GM13977 (cell line): ENCODE data around the gene FSD2.
"Not testable (repeated sequence)": the region's sequence is repeated elsewhere in the genome, so short reads cannot be mapped to it uniquely, and the experiment has no call there.

Experiments
- DNase-seq: peaks from one replicate; pipeline ENCODE4 v3.0.0; 2012; ENCODE audit warnings: low spot score
- in situ Hi-C: fragments of 300-500 bp; cut with MboI; formaldehyde crosslinking; loops from one replicate; pipeline ENCODE4 v1.12.0; 2022; ENCODE audit warnings: low sequenced_read_pairs, low pct_unique_long_range_greater_than_20kb, mixed read lengths, inconsistent platforms; ENCODE audit not compliant: unreplicated experiment
- TF ChIP-seq, protein P1 (sequence below): IDR thresholded peaks from 2 replicates; pipeline ENCODE4 v1.5.1; 2012; ENCODE audit warnings: mild to moderate bottlenecking, control low read depth; ENCODE audit not compliant: insufficient read depth; ENCODE audit errors: extremely low read depth, missing control alignments

FSD2 gene

DNA sequence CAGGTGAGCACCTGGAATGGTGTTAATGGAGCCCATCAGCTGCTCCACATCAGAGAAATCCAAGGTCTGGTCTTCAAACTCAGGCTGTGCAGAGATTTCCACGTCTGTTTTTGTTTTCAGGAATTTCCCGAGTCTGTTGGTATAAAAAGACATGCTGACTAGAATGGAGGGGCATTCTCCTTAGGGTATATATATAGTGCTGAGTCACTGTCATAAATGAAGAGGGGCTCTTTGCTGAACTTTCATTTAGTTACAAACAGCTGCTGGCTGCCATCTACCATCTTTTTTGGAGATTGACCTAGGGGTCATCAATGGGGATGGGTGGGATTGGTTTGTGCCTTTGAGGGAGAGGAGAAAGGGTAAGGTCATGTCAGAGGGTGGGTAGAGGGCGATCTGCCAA lies 27.1 kb downstream of the FSD2 start:
- in situ Hi-C loops, result no loop called here
- no peak for DNase-seq
- TF ChIP-seq, protein P1, sequence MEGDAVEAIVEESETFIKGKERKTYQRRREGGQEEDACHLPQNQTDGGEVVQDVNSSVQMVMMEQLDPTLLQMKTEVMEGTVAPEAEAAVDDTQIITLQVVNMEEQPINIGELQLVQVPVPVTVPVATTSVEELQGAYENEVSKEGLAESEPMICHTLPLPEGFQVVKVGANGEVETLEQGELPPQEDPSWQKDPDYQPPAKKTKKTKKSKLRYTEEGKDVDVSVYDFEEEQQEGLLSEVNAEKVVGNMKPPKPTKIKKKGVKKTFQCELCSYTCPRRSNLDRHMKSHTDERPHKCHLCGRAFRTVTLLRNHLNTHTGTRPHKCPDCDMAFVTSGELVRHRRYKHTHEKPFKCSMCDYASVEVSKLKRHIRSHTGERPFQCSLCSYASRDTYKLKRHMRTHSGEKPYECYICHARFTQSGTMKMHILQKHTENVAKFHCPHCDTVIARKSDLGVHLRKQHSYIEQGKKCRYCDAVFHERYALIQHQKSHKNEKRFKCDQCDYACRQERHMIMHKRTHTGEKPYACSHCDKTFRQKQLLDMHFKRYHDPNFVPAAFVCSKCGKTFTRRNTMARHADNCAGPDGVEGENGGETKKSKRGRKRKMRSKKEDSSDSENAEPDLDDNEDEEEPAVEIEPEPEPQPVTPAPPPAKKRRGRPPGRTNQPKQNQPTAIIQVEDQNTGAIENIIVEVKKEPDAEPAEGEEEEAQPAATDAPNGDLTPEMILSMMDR, result no peak

DNA sequence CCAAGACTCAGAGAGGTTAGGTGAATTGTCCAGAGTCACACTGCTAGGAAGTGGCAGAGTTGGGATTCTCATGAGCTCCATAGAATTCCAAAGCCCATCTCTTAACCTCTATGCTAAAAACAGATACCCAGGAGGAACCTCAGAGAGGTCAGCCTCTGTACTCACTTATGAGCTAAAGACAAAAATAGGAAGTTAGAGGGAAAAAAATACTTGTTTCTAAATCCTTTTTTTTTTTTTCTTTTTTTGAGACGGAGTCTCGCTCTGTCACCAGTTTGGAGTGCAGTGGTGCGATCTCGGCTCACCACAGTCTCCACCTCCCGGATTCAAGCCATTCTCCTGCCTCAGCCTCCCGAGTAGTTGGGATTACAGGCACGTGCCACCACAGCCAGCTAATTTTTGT lies 31.4 kb downstream of the FSD2 start:
- no peak for DNase-seq
- TF ChIP-seq, protein P1, result no peak
- in situ Hi-C loops, result no loop called here

DNA sequence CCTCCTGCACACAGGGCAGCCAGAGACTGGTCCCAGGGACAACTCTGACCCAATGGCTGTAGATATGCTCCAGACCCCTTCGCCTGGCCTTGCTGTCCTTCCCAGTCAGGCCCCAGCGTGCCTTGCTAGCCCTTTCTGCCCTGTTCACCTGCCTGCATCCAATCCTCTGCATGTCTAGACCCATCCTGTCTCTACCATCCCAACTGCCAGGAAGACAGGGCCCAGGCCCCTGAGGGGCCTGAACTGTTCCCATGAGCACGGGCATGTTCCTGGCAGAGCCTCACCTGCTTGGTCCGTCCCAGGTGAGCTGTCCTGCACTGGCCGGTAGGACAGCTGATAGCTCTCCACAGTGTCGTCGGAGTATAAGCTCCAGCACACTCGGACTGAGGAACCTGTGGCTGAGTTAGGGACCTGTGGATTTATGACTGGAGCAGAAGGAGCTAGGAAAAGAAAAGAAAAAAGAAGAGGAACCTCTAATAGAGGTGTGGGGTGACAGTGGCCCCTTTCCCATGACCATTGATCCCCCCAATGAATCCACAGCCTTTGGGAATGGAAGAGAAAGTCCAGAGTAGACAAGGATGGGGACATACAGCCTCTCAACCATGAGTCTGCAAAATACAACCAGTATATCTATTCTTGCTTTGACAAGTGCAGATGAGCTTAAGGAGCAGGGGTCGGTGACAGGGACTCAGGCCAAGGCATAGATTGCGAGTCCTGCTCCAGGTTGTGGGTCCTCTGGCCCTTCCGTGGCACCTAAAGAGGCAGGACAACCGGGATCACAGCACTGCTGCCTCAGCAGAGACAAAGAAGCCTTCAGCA lies 33.9 kb downstream of the FSD2 start:
- TF ChIP-seq, protein P1, result no peak
- DNase-seq, result no peak
- in situ Hi-C loops, result no loop called here

DNA sequence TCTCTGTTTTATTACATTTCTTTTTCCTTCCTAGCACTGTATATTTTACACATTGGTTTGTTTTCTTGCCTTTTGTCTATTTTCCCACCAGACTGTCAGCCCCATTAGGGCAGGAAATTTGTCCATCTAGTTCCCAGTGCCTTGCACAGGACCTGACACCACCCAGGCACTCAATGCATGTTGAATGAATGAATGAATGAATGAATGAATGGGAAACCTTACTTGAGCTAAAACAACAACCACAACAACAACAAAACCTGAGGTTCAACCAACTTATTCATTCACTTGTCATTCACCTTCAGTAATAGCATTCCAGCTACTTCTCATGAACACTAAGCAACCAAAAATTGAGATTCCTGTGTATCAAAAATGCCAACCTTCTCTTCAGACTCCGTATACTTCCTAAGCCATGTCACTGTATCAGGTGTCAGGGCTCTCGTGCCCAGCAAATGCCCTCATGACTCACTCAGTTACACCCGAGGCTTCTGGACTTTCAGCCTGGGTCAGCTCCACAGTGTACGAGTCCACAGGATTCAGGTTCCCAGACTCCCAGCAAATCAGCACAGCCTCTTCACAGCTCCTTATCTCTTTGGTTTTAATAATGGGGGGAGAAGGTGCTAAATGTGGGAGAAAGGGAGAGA lies 37.3 kb downstream of the FSD2 start:
- in situ Hi-C loops, result no loop called here
- no peak for DNase-seq
- TF ChIP-seq, protein P1, result no peak

DNA sequence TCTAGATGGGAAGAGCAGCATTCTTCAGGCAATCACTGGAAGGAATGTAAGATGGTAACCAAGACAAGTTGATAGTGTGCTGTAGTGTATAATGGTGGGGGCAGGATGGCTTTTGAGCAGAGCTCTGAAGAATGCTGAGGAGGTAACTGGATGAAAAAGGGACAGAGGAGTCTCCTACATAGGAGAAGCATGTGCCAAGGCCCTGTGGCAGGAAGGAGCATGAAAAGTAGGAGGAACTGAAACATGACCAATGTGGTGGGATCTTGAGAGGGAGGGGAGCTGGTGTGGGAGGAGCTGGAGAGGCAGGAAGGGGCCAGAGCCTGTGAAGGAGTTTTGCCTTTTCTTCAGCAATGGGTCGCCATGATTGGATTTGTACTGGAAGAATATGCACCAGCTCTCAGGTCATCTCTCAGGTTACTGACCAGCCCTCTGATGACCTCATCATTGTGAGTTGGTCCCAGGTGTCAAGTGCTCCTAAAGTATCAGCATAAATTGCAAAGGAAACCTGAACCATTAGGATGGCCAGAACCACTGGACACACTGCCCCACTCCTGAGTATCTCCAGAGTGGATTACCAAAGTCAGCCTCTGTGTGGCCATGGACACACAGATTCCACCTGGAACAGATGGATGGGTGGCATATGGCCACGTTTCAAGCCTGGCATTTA lies 38.6 kb downstream of the FSD2 start:
- no peak for DNase-seq
- in situ Hi-C loops, result no loop called here
- TF ChIP-seq, protein P1, result no peak

DNA sequence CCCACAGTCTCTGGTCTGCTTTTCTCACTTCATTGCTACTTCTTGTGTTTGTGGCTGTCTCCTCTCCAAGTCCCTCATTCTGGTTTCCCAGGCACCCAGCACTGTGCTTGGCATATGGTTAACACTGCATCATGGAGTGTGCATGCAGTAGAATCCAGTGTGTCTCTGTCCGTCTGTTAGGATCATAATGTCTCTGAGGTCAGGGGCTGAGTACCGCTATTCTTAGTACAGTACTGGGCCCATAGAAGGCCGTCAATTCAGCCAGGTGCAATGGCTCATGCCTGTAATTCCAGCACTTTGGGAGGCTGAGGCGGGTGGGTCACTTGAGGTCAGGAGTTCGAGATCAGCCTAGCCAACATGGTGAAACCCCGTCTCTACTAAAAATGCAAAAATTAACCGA lies 39.7 kb downstream of the FSD2 start:
- DNase-seq, in situ Hi-C loops: not testable (repeated sequence)

DNA sequence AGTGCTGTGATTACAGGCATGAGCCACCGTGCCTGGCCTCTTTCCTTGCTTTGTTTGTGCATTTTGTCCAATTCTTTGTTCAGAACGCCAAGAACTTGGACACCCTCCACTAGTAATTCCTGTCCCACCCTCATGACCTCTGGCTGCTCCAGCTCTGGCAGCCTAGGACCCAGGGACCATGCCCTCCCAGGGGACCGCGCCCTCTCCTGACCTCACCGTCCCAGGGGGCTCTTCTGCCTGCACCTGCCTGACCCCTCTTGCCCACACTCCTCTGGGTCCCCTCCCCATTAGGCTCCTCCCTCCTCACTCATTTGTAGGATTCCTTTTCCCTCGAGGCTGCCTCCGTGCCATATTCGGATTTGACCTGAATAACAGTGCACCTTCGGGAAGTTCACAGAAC lies 41.1 kb downstream of the FSD2 start:
- TF ChIP-seq, protein P1, result no peak
- DNase-seq, result no peak
- in situ Hi-C loops, result no loop called here
